Effector CD4-positive, alpha-beta T cell (primary cell): ENCODE measurements around the gene ZNF814.
"Not testable (repeated sequence)": the region's sequence is repeated elsewhere in the genome, so short reads cannot be mapped to it uniquely, and the experiment has no call there.

Experiments
- DNase-seq: peaks from one replicate; pipeline ENCODE4 v3.0.0-alpha.2; 2020
- total RNA-seq: gene quantifications from one replicate; lab custom pipeline; 2026; lab: John Stamatoyannopoulos, UW

Gene ZNF814
- total RNA-seq: 27.0 reads per million, percentile 54 among the genes with 10 or more reads in this experiment

GRCh38 chr19:57888560-57889231 is at the start of gene ZNF814:
Gene ZNF814, minus strand, starts transcription at chr19:57889037. Its CDS starts 235 bp downstream, at chr19:57888802.
- peak; percentile 63 for DNase-seq

- DNase-seq: no peak
Observed at GRCh38 chr19:57935731-57936130, 46.9 kb upstream of the ZNF814 start.

GRCh38 chr19:57934820-57935665 is 46.2 kb upstream of the ZNF814 start, which contains the start of gene ZNF418:
Gene ZNF418, minus strand, starts transcription at chr19:57935402. Its CDS starts 1,580 bp downstream, at chr19:57933822.
- no peak for DNase-seq

- no peak for DNase-seq
Observed at GRCh38 chr19:57927587-57927986, 38.8 kb upstream of the ZNF814 start.

GRCh38 chr19:57916168-57916995 is 27.5 kb upstream of the ZNF814 start, which contains the start of gene ZNF417:
Gene ZNF417, minus strand, starts transcription at chr19:57916592. Its CDS starts 181 bp downstream, at chr19:57916411.
- peak; percentile 84 for DNase-seq

GRCh38 chr19:57914531-57914930 is 25.7 kb upstream of the ZNF814 start:
- DNase-seq: no peak

GRCh38 chr19:57907394-57907793 is 18.6 kb upstream of the ZNF814 start:
- DNase-seq: no peak

- no peak for DNase-seq
Observed at GRCh38 chr19:57905258-57905657, 16.4 kb upstream of the ZNF814 start.

- no peak for DNase-seq
Observed at GRCh38 chr19:57903618-57904184, 14.9 kb upstream of the ZNF814 start.

GRCh38 chr19:57900311-57900710 is 11.5 kb upstream of the ZNF814 start:
- no peak for DNase-seq

- not testable (repeated sequence) for DNase-seq
Observed at GRCh38 chr19:57890706-57891105, 1.9 kb upstream of the ZNF814 start.

GRCh38 chr19:57888107-57888559 is 704 bp downstream of the ZNF814 start:
- DNase-seq: no peak

- no peak for DNase-seq
Observed at GRCh38 chr19:57887195-57887941, 1.5 kb downstream of the ZNF814 start.

GRCh38 chr19:57886046-57886445 is 2.8 kb downstream of the ZNF814 start:
- DNase-seq: no peak

GRCh38 chr19:57873883-57874799 is 14.7 kb downstream of the ZNF814 start:
- DNase-seq: not testable (repeated sequence)

- no peak for DNase-seq
Observed at GRCh38 chr19:57872450-57872849, 16.4 kb downstream of the ZNF814 start.

GRCh38 chr19:57870225-57870624 is 18.6 kb downstream of the ZNF814 start:
- DNase-seq: no peak

- not testable (repeated sequence) for DNase-seq
Observed at GRCh38 chr19:57869655-57870054, 19.2 kb downstream of the ZNF814 start.

GRCh38 chr19:57867868-57868492 is 20.9 kb downstream of the ZNF814 start:
- DNase-seq: no peak

GRCh38 chr19:57862351-57862750 is 26.5 kb downstream of the ZNF814 start:
- not testable (repeated sequence) for DNase-seq
